Endothelial cell of umbilical vein (primary cell): Measurements from ENCODE around the gene EGF. TPM values are rescaled to one million over a fixed set of nuclear protein-coding genes. Genes with fewer than 3 reads are reported as not detected.

Source experiments
- BruUV-seq: library from RNA; stranded (reverse); fragments of 400-500 nt; replicated peaks from 2 replicates; lab custom pipeline; 2021; lab: Mats Ljungman, UMichigan
- CTCF ChIA-PET: fragments of 300-600, 350-600 bp; sonication (Branson Sonifier 250); formaldehyde crosslinking; loops from one replicate; lab custom pipeline; 2021; ENCODE audit warnings: antibody characterized with exemption, inconsistent platforms; lab: Charles Lee
- POLR2A ChIA-PET: fragments of 300-600, 350-600 bp; sonication (Branson Sonifier 250); formaldehyde crosslinking; loops from one replicate; lab custom pipeline; 2021; ENCODE audit warnings: antibody characterized with exemption, inconsistent platforms; lab: Charles Lee
- DNase-seq: peaks from one replicate; pipeline ENCODE4 v3.0.0-alpha.2; 2011; ENCODE audit warnings: low read depth, low spot score
- FAIRE-seq: peaks from 2 replicates; lab custom pipeline; 2011; peaks lifted over from hg19 to GRCh38; lab: Jason Lieb, UNC
- H2AFZ ChIP-seq: 2 replicates; pipeline ENCODE4 v1.6.0; 2012; ENCODE audit warnings: low read depth, low read length, control low read depth, inconsistent platforms
- H3K27ac ChIP-seq: 2 replicates; pipeline ENCODE4 v1.5.1; 2011; ENCODE audit warnings: low read depth, mild to moderate bottlenecking, control low read depth, low read length, moderate library complexity; ENCODE audit not compliant: insufficient read depth
- H3K27me3 ChIP-seq, 2 experiments: 2 replicates each; pipeline versions ENCODE4 v1.6.0 to v1.6.1; 2011; ENCODE audit warnings: low read length in 2 of 2, mixed read lengths in 1 of 2; ENCODE audit not compliant: control insufficient read depth in 2 of 2, insufficient read depth in 2 of 2
- H3K36me3 ChIP-seq, 2 experiments: 2 replicates in 1 of 2; 3 replicates in 1 of 2; pipeline ENCODE4 v1.5.1; 2011; ENCODE audit warnings: low read length in 2 of 2, mild to moderate bottlenecking in 1 of 2, moderate library complexity in 1 of 2; ENCODE audit not compliant: control insufficient read depth in 2 of 2, insufficient read depth in 2 of 2; ENCODE audit errors: extremely low read depth in 1 of 2
- H3K4me1 ChIP-seq: 3 replicates; pipeline ENCODE4 v1.5.1; 2011; ENCODE audit warnings: mild to moderate bottlenecking, low read length; ENCODE audit not compliant: control insufficient read depth, insufficient read depth; ENCODE audit errors: extremely low read depth
- H3K4me2 ChIP-seq: 2 replicates; pipeline ENCODE4 v1.6.1; 2011; ENCODE audit warnings: low read length, control low read depth, mixed read lengths; ENCODE audit not compliant: insufficient read depth
- H3K4me3 ChIP-seq, 3 experiments: fragments of 200-600 bp in 1 of 3; sonication (generic), shearing (Covaris generic) in 1 of 3; replicated peaks in 1 of 3; 2 replicates each; pipeline ENCODE4 v1.5.1; 2011 to 2016; ENCODE audit warnings: control low read depth in 3 of 3, low read length in 3 of 3, mild to moderate bottlenecking in 2 of 3, inconsistent platforms in 1 of 3, low read depth in 1 of 3, moderate library complexity in 1 of 3; ENCODE audit not compliant: insufficient read depth in 1 of 3
- H3K79me2 ChIP-seq: 2 replicates; pipeline ENCODE4 v1.6.0; 2012; ENCODE audit warnings: low read length, inconsistent platforms; ENCODE audit not compliant: control insufficient read depth, insufficient read depth
- H3K9ac ChIP-seq: replicated peaks from 2 replicates; pipeline ENCODE3; 2011; ENCODE audit warnings: low read length, control low read depth; ENCODE audit not compliant: insufficient read depth; ENCODE audit errors: extremely low read depth
- H3K9me1 ChIP-seq: replicated peaks from 3 replicates; pipeline ENCODE4 v1.6.0; 2011; ENCODE audit warnings: mild to moderate bottlenecking, low read length; ENCODE audit not compliant: control insufficient read depth, insufficient read depth; ENCODE audit errors: extremely low read depth
- H3K9me3 ChIP-seq: replicated peaks from 2 replicates; pipeline ENCODE4 v1.5.1; 2012; ENCODE audit warnings: low read length, inconsistent platforms; ENCODE audit not compliant: control insufficient read depth, insufficient read depth
- H4K20me1 ChIP-seq: replicated peaks from 2 replicates; pipeline ENCODE3; 2011; ENCODE audit warnings: mild to moderate bottlenecking, low read length; ENCODE audit not compliant: control insufficient read depth, insufficient read depth; ENCODE audit errors: extremely low read depth
- EZH2 ChIP-seq: IDR thresholded peaks from 2 replicates; pipeline ENCODE4 v1.6.1; 2012; ENCODE audit warnings: borderline replicate concordance, low read depth, mild to moderate bottlenecking, moderate library complexity, low read length, inconsistent platforms; ENCODE audit not compliant: severe bottlenecking
- FOS ChIP-seq: IDR thresholded peaks from 2 replicates; pipeline ENCODE4 v1.6.1; 2011; ENCODE audit warnings: mild to moderate bottlenecking, low read length, moderate library complexity, borderline replicate concordance; ENCODE audit not compliant: insufficient read depth
- JUN ChIP-seq: IDR thresholded peaks from 2 replicates; pipeline ENCODE4 v1.6.1; 2011; ENCODE audit warnings: borderline replicate concordance, low read depth; ENCODE audit not compliant: insufficient read length, insufficient read depth
- MAX ChIP-seq: IDR thresholded peaks from 2 replicates; pipeline ENCODE4 v1.6.1; 2011; ENCODE audit not compliant: insufficient read depth, insufficient read length
- MYC ChIP-seq: IDR thresholded peaks from one replicate; pipeline ENCODE4 v1.6.1; 2011; ENCODE audit warnings: mild to moderate bottlenecking, low read depth, low read length
- POLR2A ChIP-seq: IDR thresholded peaks from 2 replicates; pipeline ENCODE4 v1.6.1; 2012; ENCODE audit warnings: low read depth, mild to moderate bottlenecking, control low read depth, low read length
- POLR2AphosphoS5 ChIP-seq: IDR thresholded peaks from 2 replicates; pipeline ENCODE4 v1.6.1; 2012; ENCODE audit warnings: low read depth, mild to moderate bottlenecking, control low read depth, low read length, moderate library complexity; ENCODE audit not compliant: insufficient read depth
- dilution Hi-C: fragments of 300-500 bp; cut with MboI; formaldehyde crosslinking; loops from one replicate; pipeline ENCODE4 v1.15.0; 2019; ENCODE audit warnings: low sequenced_read_pairs; ENCODE audit not compliant: extremely low pct_ligation_motif_present
- intact Hi-C: fragments of 100-400 bp; cut with micrococcal nuclease; formaldehyde crosslinking; loops from one replicate; pipeline ENCODE4 v1.10.0; 2022
- polyA plus RNA-seq, 4 experiments: library from polyadenylated mRNA; depleted of rRNA in 3 of 4; stranded (reverse) in 3 of 4; unstranded in 1 of 4; fragments of >200 nt; gene quantifications; 2 replicates each; pipeline versions ENCODE4 v1.2.1 to v1.2.3, GENCODE V29; 2011 to 2012; ENCODE audit warnings: missing spikeins in 1 of 4
- total RNA-seq: library from RNA; stranded (reverse); gene quantifications from 2 replicates; pipeline ENCODE4 v1.2.3, GENCODE V29; 2021

Gene EGF
- total and polyA plus RNA-seq, 2 donors (not counting 3 experiments of a cell fraction or from before 2014, with no cell fraction given) = not detected

GRCh38 chr4:109876634-109877265 lies 35.9 kb upstream of the EGF start:
- dilution Hi-C loops = no loop called here
- no peak for FAIRE-seq
- Histone ChIP-seq H2AFZ (no peak overlapping the region), H3K4me1 (no peaks in the 10 kb centered on the region), H3K9me1 (no peaks in the 10 kb centered on the region), H4K20me1 (no peaks in the 10 kb centered on the region), H3K27me3 (no peaks in the 10 kb centered on the region), H3K9me3 (no peaks in the 10 kb centered on the region), H3K4me2 (no peak overlapping the region), H3K36me3 (no peaks in the 10 kb centered on the region), H3K27ac (no peak overlapping the region), H3K9ac (no peak overlapping the region), H3K79me2 (no peaks in the 10 kb centered on the region), H3K4me3 (no peak overlapping the region)
- no TSS peak for BruUV-seq
- TF ChIP-seq MYC (no peak), EZH2 (no peak), MAX (no peak), POLR2AphosphoS5 (no peak), POLR2A (no peak)
- DNase-seq = no peak
- intact Hi-C loops = no loop called here
- CTCF ChIA-PET = no interaction called here
- POLR2A ChIA-PET = no interaction called here

- dilution Hi-C loops (no loop called here), intact Hi-C loops (no loop called here)
- H3K4me3 ChIP-seq = no peak overlapping the region
- CTCF ChIA-PET = no interaction called here
- H3K27ac ChIP-seq = no peak overlapping the region
- FAIRE-seq = no peak
- H3K4me2 ChIP-seq = no peak overlapping the region
- BruUV-seq = no TSS peak
- no peaks in the 10 kb centered on the region for H3K4me1 ChIP-seq
- no peak overlapping the region for H3K9ac ChIP-seq
- H3K9me3 ChIP-seq = no peaks in the 10 kb centered on the region
- H3K79me2 ChIP-seq = no peaks in the 10 kb centered on the region
- H3K36me3 ChIP-seq = no peaks in the 10 kb centered on the region
- no peak overlapping the region for H2AFZ ChIP-seq
- TF ChIP-seq MAX = no peak
- no peak for TF ChIP-seq JUN
- TF ChIP-seq POLR2AphosphoS5 = no peak
- TF ChIP-seq EZH2 = no peak
- no peak for TF ChIP-seq FOS
- TF ChIP-seq POLR2A = no peak
- H4K20me1 ChIP-seq = no peaks in the 10 kb centered on the region
- no peak for DNase-seq
- POLR2A ChIA-PET = no interaction called here
- H3K9me1 ChIP-seq = no peaks in the 10 kb centered on the region
- H3K27me3 ChIP-seq = no peaks in the 10 kb centered on the region
These were observed 35.3 kb upstream of the EGF start for GRCh38 chr4:109877400-109877799.
